ENCODE measurements around the gene ARID5B.

DNA sequence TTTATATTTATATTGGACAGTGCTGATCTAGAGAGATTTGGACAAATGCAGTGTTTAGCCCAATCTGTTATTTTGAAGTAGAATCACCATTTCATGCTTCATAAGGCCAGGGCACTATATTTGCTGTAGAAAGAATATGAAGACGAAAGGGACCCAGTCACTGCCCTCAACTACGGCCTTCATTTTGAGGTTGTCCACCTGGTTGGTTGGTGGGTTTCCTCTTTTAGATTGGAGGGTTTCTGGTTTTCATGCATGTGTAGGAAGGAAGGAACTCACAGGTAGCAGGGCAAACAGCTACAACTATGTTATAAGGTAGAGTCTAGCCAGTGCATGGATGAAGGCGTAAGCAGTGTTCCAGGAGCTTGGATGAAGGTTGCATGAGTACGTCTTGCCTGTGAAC lies 56.3 kb downstream of the ARID5B start:
- TF ChIP-seq, protein P1, sequence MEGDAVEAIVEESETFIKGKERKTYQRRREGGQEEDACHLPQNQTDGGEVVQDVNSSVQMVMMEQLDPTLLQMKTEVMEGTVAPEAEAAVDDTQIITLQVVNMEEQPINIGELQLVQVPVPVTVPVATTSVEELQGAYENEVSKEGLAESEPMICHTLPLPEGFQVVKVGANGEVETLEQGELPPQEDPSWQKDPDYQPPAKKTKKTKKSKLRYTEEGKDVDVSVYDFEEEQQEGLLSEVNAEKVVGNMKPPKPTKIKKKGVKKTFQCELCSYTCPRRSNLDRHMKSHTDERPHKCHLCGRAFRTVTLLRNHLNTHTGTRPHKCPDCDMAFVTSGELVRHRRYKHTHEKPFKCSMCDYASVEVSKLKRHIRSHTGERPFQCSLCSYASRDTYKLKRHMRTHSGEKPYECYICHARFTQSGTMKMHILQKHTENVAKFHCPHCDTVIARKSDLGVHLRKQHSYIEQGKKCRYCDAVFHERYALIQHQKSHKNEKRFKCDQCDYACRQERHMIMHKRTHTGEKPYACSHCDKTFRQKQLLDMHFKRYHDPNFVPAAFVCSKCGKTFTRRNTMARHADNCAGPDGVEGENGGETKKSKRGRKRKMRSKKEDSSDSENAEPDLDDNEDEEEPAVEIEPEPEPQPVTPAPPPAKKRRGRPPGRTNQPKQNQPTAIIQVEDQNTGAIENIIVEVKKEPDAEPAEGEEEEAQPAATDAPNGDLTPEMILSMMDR (IDR thresholded peaks at IDR 0.05; ENCODE audit: borderline replicate concordance, extremely low read depth, low read length, poor library complexity, severe bottlenecking) = no peak
- TF ChIP-seq EZH2 (IDR thresholded peaks at IDR 0.05; ENCODE audit: borderline replicate concordance, low read depth, low read length, severe bottlenecking) = no peak
